Hematopoietic multipotent progenitor cell treated with erythropoietin and hydrocortisone succinate and interleukin-3 and kit ligand, for 4 days (in vitro differentiated cells): ENCODE results near the gene GFPT2.

Experiments used
- DNase-seq: peaks from one replicate; pipeline ENCODE4 v3.0.0-alpha.2; 2015

The GFPT2 gene

DNA sequence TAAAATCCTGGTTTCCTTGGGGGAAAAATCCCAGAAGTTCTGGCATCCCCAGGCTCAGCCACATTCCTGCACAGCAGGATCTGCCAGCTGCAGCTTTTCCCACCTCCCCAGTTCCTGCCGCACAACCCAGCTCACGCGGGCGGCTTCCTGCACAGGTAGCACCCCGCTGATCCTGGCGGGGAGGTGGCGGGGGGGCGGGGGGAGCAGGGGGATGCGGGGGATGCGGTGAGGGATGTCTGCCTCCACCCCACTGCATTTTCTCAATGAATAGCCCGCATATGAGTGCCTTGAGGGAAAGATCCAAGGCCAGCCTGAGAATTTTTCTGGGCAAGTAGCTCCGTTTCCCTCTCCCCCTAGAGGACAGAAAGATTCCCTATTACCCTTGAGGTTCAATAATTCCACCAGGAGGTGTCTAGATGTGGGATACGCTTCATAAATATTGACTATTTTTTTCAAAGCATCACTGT, 21.1 kb downstream of the GFPT2 start:
- no peak for DNase-seq

GRCh38 chr5:180331647-180331950, 21.5 kb downstream of the GFPT2 start:
- DNase-seq: no peak

GRCh38 chr5:180330810-180331646, 22.1 kb downstream of the GFPT2 start:
- DNase-seq: peak; percentile 19

DNA sequence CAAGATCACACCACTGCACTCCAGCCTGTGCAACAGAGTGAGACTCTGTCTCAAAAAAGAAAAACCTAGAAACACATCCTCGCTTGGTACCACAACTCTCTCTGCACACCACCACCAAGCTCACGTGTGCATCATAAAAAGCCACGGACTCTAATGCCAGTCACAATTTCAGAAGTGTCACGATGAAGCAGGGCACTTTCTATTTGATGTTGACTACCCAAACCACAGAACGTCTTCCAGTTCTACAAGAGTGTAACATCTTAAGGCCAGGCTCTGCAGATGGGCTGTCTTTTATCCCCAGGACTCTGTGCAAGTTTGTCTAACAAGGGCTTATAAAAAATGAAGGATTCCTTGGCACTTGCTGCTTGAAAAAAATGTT, 22.9 kb downstream of the GFPT2 start:
- no peak for DNase-seq

- DNase-seq: no peak
These were observed 23.4 kb downstream of the GFPT2 start for GRCh38 chr5:180329606-180330269.

DNA sequence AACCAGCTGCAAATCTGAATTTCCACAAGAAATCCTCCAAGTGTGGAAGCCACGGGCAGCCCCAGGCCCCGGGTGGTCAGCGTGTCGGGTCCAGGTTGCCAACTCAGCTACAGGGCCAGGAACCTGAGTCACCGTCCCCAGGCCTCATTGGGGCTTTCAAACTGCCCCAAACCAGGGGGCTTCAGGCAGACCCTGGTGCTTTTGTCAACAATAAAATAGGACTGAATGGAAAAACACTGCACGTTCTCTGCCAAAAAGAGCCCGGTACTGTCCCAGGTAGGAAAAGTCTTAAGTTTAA, 24.0 kb downstream of the GFPT2 start:
- DNase-seq: no peak

- peak; percentile 93 for DNase-seq
These were observed 24.6 kb downstream of the GFPT2 start for GRCh38 chr5:180328296-180329137.

DNA sequence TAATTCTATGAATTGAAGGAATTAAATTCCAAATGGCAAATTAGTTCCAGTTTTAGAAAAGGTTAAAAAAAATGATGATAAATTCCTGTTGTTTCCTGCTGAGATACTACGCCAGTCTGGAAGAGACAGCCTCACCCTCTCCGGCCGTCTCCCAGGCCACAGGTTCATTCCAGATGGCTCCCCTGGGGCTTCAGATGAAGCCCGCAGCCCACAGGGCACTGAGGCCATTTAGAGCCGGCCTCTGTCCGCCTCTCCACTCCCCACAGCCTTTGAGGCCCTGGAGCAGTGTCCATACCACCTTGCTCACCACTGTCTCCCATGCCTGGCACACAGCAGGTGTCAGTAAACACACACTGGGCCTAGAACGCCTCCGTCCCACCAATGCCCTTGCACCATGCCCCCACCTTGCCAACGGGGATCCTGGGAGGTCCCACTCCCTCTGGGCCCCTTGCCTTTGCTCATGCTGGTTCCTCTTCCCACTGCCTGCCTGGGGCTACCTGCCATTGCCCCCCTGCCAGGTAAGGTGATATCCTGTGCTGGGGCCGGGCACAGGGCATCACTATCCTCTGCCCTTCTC, 26.1 kb downstream of the GFPT2 start:
- DNase-seq: no peak

DNA sequence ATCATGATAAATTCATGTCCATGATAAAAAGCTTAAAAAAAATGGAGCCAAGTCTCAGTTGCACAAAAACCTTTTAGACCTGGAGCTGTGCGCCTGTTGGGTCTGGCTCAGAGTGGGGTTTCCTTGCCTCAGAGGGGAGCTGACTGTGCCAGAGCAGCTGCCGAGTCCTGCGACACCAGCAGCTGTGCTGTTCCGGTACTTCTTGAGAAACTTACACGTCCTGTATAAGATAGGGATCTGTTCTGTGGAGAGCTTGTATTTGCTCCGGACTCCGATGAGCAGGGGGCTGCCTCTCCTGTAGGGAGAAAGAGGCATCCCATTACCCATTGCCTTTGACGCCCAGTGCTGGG, 28.6 kb downstream of the GFPT2 start:
- DNase-seq: no peak

- no peak for DNase-seq
These were observed 29.1 kb downstream of the GFPT2 start for GRCh38 chr5:180323941-180324600.

GRCh38 chr5:180323160-180323559, 30.0 kb downstream of the GFPT2 start:
- no peak for DNase-seq

DNA sequence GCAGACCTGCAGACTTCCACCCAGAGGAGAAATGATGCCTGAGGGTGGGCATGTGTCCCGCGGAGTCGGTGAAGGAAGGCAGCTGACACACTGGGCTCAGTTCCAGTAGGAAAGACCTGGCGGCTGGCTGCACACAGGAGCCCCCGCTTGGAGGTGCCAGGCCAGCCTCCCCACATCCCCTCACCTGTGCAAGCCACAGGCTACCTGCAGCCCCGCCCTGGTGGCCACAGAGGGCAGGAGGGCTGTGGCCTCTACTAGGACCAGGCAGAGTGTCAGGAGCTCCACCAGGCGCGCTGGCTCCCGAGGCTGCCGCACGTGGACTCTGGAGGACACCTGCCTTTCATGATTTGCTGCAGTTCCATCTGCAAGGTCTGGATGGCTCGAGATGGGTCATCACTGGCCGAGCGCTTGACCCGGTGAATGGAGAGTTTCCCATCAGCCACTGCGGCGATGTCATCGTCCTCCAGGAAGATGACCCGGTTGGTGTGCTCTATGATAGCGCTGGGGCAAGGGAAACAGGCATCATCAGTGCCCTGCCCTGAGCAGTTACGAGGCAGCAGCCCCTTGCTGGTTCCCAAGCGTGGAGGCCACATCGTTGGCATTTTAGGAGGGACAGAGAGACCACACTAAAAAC, 34.6 kb downstream of the GFPT2 start:
- DNase-seq: no peak

GRCh38 chr5:180316586-180316985, 36.5 kb downstream of the GFPT2 start:
- no peak for DNase-seq

- peak; percentile 79 for DNase-seq
These were observed 37.3 kb downstream of the GFPT2 start for GRCh38 chr5:180315762-180316212.

- DNase-seq: peak; percentile 83
These were observed 39.2 kb downstream of the GFPT2 start for GRCh38 chr5:180313677-180314505.

- peak; percentile 50 for DNase-seq
These were observed 41.9 kb downstream of the GFPT2 start for GRCh38 chr5:180311216-180311615.

DNA sequence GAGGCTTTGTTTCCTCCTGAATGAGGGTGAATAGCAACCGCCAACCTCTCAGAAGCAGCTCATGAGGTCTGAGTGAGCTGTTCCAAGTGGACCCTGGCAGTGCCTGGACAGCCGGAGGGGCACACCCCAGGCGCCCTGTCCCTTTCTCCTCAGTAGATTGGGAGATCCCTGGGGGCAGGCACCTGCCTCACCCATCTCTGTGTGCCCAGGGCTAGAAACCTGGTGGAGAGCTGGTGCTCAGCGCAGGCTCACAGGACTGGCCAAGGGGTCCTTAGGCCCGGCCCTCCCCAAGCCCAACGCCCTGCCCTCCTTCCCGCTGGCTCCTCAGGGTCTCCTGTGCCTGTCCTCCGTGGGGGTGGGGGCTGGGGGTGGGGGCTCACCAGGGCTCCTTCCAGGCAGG, 46.3 kb downstream of the GFPT2 start:
- no peak for DNase-seq

DNA sequence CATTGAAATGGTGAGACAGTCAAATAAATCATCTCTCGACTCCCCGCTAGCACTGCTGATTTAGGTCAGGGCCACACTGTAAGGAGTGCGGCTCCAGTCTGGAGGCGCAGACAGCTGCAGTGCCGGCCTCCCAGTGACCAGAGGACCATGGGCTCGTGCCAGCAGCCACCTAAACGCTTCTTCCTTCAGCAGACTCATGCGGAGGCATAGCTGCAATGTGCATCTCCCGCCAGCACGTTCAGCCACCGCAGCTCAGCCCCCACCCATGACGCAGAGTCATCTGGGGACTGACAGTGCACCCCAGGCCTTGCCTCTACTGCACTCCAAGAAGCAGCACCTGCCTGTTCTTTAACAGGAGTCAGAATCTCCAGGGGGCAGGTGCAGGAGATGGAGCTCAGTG, 47.7 kb downstream of the GFPT2 start:
- no peak for DNase-seq

GRCh38 chr5:180304431-180305375, 48.4 kb downstream of the GFPT2 start:
- no peak for DNase-seq

GRCh38 chr5:180304016-180304292, 49.2 kb downstream of the GFPT2 start:
- no peak for DNase-seq
